Measurements from ENCODE around the gene ANGPTL3. TPM values are rescaled to one million over a fixed set of nuclear protein-coding genes. Genes with fewer than 3 reads are reported as not detected.

Gene ANGPTL3
- total RNA-seq, 1 donor from 2014 or later, result not detected

DNA sequence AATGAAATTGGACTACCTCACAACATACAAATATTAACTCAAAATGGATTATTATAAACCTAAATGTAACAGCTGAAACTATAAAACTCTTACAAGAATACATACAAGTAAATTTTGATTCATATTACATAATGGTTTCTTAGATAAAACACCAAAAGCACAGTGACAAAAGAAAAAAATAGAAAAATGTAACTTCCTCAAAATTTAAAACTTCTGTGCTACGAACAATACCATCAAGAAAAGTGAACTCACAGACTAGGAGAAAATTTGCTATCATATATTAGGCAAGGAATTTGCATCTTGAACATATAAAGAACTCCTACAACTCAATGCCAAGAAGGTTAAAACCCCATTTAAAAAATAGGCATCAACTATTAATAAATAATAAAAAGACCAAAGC, 31.2 kb downstream of the ANGPTL3 start:
- DNase-seq, result no peak

DNA sequence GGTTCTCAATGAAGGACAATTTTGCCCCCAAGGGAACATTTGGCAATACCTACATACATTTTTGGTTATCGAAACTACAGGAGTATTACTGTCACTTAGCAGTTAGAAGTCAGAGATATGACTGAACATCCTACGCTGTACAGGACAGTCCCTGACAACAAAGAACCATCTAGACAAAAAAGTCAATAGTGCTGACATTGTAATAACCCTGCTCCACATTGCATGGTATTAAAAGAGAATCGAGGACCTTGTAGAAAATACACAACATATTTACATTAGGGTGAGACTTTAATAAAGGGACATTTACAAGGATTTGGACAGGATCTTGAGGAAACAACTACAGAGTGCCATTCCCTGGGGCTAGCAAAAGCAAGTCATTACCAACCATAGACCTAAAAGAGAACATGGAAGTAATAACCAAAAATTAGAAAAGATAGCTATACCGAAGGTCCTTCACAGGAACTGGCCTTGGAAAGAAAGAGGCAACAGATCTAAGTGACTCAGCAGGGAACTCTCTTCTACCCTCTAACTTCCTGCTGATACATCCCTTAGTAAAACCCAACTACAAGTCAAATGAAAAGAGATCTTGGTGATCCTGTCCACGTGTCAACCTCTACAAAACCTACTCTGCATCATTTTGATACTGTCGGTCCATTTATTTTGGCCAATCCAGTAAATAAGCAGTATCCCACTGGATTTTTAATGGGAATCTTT, 40.2 kb downstream of the ANGPTL3 start:
- no peak for DNase-seq

DNA sequence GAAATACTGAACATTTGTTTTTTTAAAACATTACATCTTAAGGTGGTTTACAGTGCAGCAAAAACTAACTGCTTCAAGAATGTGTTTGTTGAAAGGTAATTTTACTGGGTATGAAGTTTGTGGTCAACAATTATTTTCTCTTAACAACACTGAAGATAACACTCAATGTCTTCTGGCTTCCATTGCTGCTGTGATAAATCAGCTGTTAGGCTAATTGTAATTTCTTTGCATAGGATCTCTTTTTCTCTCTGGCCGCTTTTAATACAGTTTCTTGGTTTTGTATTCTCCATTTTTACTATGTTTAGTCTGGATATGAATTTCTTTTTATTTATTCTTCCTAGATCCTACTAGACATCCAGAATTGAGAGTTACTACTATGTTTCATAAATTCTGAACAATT, 46.0 kb downstream of the ANGPTL3 start:
- DNase-seq, result no peak

DNA sequence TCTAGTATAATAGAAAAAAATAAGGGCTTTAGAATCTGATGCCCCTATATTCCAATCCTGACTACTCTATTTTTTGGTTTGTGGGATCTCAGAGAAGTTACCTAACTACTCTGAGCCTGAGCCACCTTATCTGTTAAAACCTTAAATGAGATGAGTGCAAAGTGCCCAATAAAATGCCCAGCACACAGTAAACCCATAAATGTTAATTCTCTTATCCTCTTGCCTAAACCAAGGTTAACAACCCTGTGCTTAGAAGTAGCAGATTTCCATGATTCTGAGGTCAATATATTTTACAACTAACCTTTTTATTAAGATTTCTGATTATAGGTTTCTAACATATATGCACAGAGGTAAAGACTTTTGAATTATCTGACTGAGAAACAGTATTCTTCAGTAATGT, 55.1 kb downstream of the ANGPTL3 start:
- no peak for DNase-seq

DNA sequence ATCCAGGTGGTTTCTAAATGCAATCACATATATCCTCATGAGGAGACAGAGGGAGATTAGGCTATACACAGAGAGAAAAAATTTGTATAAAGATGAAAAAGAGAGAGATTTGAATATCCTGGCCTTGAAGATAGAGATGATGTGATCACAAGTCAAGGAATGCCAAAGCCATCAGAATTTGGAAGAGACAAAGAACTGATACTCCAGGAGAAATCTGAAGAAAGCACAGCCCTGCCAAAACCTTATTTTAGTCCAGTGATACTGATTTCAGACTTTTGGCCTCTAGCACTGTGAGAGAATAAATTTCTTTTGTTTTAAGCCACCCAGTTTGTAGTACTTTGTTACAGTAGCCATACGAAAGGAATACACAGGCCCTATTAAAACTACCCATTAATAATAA, 57.4 kb downstream of the ANGPTL3 start:
- DNase-seq, result no peak

Other genes starting within 250 kb of the ANGPTL3 start
- 28.1 and 51.7 TPM in 2 replicates for gene USP1, start 160.5 kb upstream of the ANGPTL3 start, total RNA-seq
- 17.4 and 47.8 TPM in 2 replicates for gene DOCK7, start 90.9 kb downstream of the ANGPTL3 start, total RNA-seq
- gene ATG4C, start 186.6 kb downstream of the ANGPTL3 start, total RNA-seq, result 9.5 and 10.2 TPM in 2 replicates